Measurements from ENCODE around the gene TMEM259.

DNA sequence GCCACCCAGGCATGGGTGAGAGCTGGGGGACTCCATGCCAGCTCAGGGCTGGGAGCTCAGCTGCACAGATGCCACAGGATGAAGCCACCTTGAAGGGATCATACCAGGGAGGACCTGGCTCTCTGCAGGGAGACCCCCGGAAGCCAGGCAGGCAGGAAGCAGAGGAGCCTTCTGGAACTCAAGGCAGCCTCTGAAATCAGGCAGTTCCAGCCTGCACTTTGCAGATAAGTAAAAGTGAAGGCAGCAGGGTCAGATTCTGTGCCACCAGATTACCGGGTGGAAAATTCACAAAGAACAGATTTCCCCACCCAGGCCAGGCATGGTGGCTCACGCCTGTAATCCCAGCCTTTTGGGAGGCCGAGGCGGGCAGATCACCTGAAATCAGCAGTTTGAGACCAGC, 2.5 kb downstream of the TMEM259 start:
- TF ChIP-seq, protein P1, sequence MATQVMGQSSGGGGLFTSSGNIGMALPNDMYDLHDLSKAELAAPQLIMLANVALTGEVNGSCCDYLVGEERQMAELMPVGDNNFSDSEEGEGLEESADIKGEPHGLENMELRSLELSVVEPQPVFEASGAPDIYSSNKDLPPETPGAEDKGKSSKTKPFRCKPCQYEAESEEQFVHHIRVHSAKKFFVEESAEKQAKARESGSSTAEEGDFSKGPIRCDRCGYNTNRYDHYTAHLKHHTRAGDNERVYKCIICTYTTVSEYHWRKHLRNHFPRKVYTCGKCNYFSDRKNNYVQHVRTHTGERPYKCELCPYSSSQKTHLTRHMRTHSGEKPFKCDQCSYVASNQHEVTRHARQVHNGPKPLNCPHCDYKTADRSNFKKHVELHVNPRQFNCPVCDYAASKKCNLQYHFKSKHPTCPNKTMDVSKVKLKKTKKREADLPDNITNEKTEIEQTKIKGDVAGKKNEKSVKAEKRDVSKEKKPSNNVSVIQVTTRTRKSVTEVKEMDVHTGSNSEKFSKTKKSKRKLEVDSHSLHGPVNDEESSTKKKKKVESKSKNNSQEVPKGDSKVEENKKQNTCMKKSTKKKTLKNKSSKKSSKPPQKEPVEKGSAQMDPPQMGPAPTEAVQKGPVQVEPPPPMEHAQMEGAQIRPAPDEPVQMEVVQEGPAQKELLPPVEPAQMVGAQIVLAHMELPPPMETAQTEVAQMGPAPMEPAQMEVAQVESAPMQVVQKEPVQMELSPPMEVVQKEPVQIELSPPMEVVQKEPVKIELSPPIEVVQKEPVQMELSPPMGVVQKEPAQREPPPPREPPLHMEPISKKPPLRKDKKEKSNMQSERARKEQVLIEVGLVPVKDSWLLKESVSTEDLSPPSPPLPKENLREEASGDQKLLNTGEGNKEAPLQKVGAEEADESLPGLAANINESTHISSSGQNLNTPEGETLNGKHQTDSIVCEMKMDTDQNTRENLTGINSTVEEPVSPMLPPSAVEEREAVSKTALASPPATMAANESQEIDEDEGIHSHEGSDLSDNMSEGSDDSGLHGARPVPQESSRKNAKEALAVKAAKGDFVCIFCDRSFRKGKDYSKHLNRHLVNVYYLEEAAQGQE (IDR thresholded peaks at IDR 0.05; ENCODE audit: insufficient replicate concordance, low read depth): no peak
- TF ChIP-seq, protein P2, sequence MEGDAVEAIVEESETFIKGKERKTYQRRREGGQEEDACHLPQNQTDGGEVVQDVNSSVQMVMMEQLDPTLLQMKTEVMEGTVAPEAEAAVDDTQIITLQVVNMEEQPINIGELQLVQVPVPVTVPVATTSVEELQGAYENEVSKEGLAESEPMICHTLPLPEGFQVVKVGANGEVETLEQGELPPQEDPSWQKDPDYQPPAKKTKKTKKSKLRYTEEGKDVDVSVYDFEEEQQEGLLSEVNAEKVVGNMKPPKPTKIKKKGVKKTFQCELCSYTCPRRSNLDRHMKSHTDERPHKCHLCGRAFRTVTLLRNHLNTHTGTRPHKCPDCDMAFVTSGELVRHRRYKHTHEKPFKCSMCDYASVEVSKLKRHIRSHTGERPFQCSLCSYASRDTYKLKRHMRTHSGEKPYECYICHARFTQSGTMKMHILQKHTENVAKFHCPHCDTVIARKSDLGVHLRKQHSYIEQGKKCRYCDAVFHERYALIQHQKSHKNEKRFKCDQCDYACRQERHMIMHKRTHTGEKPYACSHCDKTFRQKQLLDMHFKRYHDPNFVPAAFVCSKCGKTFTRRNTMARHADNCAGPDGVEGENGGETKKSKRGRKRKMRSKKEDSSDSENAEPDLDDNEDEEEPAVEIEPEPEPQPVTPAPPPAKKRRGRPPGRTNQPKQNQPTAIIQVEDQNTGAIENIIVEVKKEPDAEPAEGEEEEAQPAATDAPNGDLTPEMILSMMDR (IDR thresholded peaks at IDR 0.05; ENCODE audit: insufficient read depth, low read length): no peak
- TF ChIP-seq POLR2AphosphoS5 (IDR thresholded peaks at IDR 0.05; ENCODE audit: low read depth) (no peak), GABPA (IDR thresholded peaks at IDR 0.05; ENCODE audit: low read depth) (no peak)
